DOHH2 (cell line): ENCODE results near the gene RNF168.

Experiments
- EZH2phosphoT487 ChIP-seq: fragments of 200-600 bp; sonication (generic); IDR thresholded peaks from 2 replicates; pipeline ENCODE4 v1.6.1; 2017; ENCODE audit warnings: borderline replicate concordance, mild to moderate bottlenecking, antibody characterized with exemption, low read length, moderate library complexity, mixed read lengths
- TF ChIP-seq, protein P1 (sequence below): fragments of 200-600 bp; sonication (generic); IDR thresholded peaks from one replicate; pipeline ENCODE4 v1.5.1; 2014; ENCODE audit warnings: antibody characterized with exemption, mild to moderate bottlenecking, low read depth, low read length; ENCODE audit not compliant: poor library complexity, severe bottlenecking

DNA sequence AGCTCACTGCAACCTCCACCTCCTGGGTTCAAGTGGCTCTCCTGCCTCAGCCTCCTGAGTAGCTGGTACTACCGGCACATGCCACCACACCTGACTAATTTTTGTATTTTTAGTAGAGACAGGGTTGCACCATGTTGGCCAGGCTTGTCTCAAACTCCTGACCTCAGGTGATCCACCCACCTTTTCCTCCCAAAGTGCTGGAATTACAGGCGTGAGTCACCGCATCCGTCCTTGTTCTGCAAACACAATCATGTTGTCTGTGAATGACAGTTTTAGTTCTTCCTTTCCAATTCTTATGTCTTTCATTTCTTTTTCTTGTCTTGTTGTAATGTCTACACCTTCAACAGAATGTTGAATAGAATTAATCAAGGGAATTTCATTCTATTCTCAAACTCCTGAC lies 27.9 kb upstream of the RNF168 start:
- TF ChIP-seq, protein P1, sequence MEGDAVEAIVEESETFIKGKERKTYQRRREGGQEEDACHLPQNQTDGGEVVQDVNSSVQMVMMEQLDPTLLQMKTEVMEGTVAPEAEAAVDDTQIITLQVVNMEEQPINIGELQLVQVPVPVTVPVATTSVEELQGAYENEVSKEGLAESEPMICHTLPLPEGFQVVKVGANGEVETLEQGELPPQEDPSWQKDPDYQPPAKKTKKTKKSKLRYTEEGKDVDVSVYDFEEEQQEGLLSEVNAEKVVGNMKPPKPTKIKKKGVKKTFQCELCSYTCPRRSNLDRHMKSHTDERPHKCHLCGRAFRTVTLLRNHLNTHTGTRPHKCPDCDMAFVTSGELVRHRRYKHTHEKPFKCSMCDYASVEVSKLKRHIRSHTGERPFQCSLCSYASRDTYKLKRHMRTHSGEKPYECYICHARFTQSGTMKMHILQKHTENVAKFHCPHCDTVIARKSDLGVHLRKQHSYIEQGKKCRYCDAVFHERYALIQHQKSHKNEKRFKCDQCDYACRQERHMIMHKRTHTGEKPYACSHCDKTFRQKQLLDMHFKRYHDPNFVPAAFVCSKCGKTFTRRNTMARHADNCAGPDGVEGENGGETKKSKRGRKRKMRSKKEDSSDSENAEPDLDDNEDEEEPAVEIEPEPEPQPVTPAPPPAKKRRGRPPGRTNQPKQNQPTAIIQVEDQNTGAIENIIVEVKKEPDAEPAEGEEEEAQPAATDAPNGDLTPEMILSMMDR, result no peak
- TF ChIP-seq EZH2phosphoT487, result no peak
